Stomach (tissue), 9 donors: Measurements from ENCODE around the gene SMIM11. TPM values are rescaled to one million over a fixed set of nuclear protein-coding genes. Genes with fewer than 3 reads are reported as not detected.

Source experiments
- DNase-seq, 2 donors: peaks; one replicate each; pipeline versions ENCODE4 v3.0.0 to v3.0.0-alpha.2; 2013 to 2019
- H3K27ac ChIP-seq, 5 donors: fragments of 200-600 bp in 4 of 5; sonication (generic) in 4 of 5; one replicate each; pipeline ENCODE4 v1.5.1; 2013 to 2019; ENCODE audit warnings: mild to moderate bottlenecking in 1 of 5, moderate library complexity in 1 of 5
- H3K27me3 ChIP-seq, 3 donors: fragments of 200-600 bp; sonication (generic); one replicate each; pipeline ENCODE4 v1.5.1; 2017 to 2019; ENCODE audit warnings: mixed run types in 1 of 3
- H3K36me3 ChIP-seq, 4 donors: fragments of 200-600 bp; sonication (generic); 1 replicate in 3 of 4; 2 replicates in 1 of 4; pipeline ENCODE4 v1.5.1; 2016 to 2019
- H3K4me1 ChIP-seq, 4 donors: fragments of 200-600 bp; sonication (generic); one replicate each; pipeline ENCODE4 v1.5.1; 2016 to 2019
- H3K4me3 ChIP-seq, 4 donors: fragments of 200-600 bp; sonication (generic) in 3 of 4; one replicate each; pipeline ENCODE4 v1.5.1; 2016 to 2019; ENCODE audit warnings: mild to moderate bottlenecking in 1 of 4
- H3K9me3 ChIP-seq, 4 donors: fragments of 200-600 bp; sonication (generic); one replicate each; pipeline ENCODE4 v1.5.1; 2016 to 2019
- CTCF ChIP-seq, 7 experiments: fragments of 450-650 bp in 4 of 7; fragments of 200-600 bp in 3 of 7; sonication (generic) in 3 of 7; IDR thresholded peaks; one replicate each; pipeline ENCODE4 v1.5.1; 2016 to 2019; ENCODE audit warnings: antibody characterized with exemption in 7 of 7, control low read depth in 2 of 7, mild to moderate bottlenecking in 1 of 7
- EP300 ChIP-seq: sonication (generic); formaldehyde crosslinking; IDR thresholded peaks from one replicate; pipeline ENCODE4 v1.6.1; 2017; ENCODE audit warnings: antibody characterized with exemption
- POLR2A ChIP-seq, 4 donors: fragments of 450-650 bp; IDR thresholded peaks; one replicate each; pipeline ENCODE4 v1.6.1; 2016; ENCODE audit warnings: antibody characterized with exemption in 4 of 4, control low read depth in 2 of 4, mild to moderate bottlenecking in 1 of 4, moderate library complexity in 1 of 4
- POLR2AphosphoS5 ChIP-seq, 3 donors: sonication (generic); formaldehyde crosslinking; IDR thresholded peaks; one replicate each; pipeline ENCODE4 v1.6.1; 2016; ENCODE audit warnings: antibody characterized with exemption in 3 of 3
- WGBS, 5 donors: extraction: QIAGEN DNeasy Blood & Tissue Kit in 3 of 5; methylation state at CpG; one replicate each; pipeline versions ENCODE4 v1.1.5 to v1.1.7; 2013 to 2018; 5-methylcytosine and 5-hydroxymethylcytosine counted together
- intact Hi-C: fragments of 100-400 bp; cut with DNase I; formaldehyde crosslinking; loops from one replicate; pipeline ENCODE4 v1.15.1; 2023; ENCODE audit warnings: low total_unique reads
- polyA plus RNA-seq, 3 donors: library from polyadenylated mRNA; stranded (reverse); fragments of 200-250 nt; gene quantifications; one replicate each; pipeline ENCODE4 v1.2.3, GENCODE V29; 2013
- total RNA-seq, 5 donors: library from RNA; depleted of rRNA; stranded (reverse); fragments of >200 nt; gene quantifications; one replicate each; pipeline versions ENCODE4 v1.1.0 to v1.2.3, GENCODE V29; 2014 to 2016
- donor health status: healthy with polysubstance abuse.
- donor health status: Bipolar disorder and iron deficiency.
- donor health status: healthy.

The SMIM11 gene
- total and polyA plus RNA-seq, 8 donors: 1.2 to 29.5 (median 16.2) TPM; not detected in 1

- WGBS, 5 donors: 75 to 89% (median 79%) methylated on average over 4 of the region's 4 CpGs
- peaks cover 0 to 7% (median 0%) of the 10 kb centered on the region in 4 donors for H3K4me1 ChIP-seq
- H3K27ac ChIP-seq: no peak overlapping the region
- H3K9me3 ChIP-seq: no peaks in the 10 kb centered on the region
- DNase-seq: no peak
- peaks cover 0 to 6% (median 0%) of the 10 kb centered on the region in 3 donors for H3K27me3 ChIP-seq
- no peaks in the 10 kb centered on the region for H3K36me3 ChIP-seq
- H3K4me3 ChIP-seq: no peak overlapping the region
- intact Hi-C loops: no loop called here
- TF ChIP-seq POLR2A (IDR thresholded peaks at IDR 0.05) (no peak), POLR2AphosphoS5 (IDR thresholded peaks at IDR 0.05) (no peak), EP300 (no peak), CTCF (IDR thresholded peaks at IDR 0.05) (no peak)
Observed at GRCh38 chr21:34354836-34355235, 20.5 kb upstream of the SMIM11 start.

- TF ChIP-seq CTCF (IDR thresholded peaks at IDR 0.05): no peak
- Histone ChIP-seq H3K9me3 (no peaks in the 10 kb centered on the region), H3K27me3 (peaks cover 0 to 6% (median 0%) of the 10 kb centered on the region in 3 donors), H3K27ac (no peak overlapping the region), H3K4me3 (no peak overlapping the region), H3K4me1 (peaks cover 0 to 7% (median 0%) of the 10 kb centered on the region in 4 donors), H3K36me3 (no peaks in the 10 kb centered on the region)
- WGBS, 5 donors: 94 to 99% (median 97%) methylated on average over 5 of the region's 5 CpGs
- no peak for DNase-seq
- intact Hi-C loops: no loop called here
Observed at GRCh38 chr21:34355570-34355969, 19.7 kb upstream of the SMIM11 start.

- 93 to 99% (median 95%) methylated on average over 2 of the region's 2 CpGs for WGBS, 5 donors
- H3K4me3 ChIP-seq: no peak overlapping the region
- no peaks in the 10 kb centered on the region for H3K9me3 ChIP-seq
- intact Hi-C loops: no loop called here
- no peak for TF ChIP-seq POLR2A (IDR thresholded peaks at IDR 0.05)
- peaks cover 0 to 6% (median 0%) of the 10 kb centered on the region in 3 donors for H3K27me3 ChIP-seq
- no peak for DNase-seq
- peaks cover 0 to 16% (median 5%) of the 10 kb centered on the region in 4 donors for H3K4me1 ChIP-seq
- no peaks in the 10 kb centered on the region for H3K36me3 ChIP-seq
- no peak overlapping the region for H3K27ac ChIP-seq
Observed at GRCh38 chr21:34357889-34358288, 17.4 kb upstream of the SMIM11 start.

- TF ChIP-seq EP300: no peak
- TF ChIP-seq POLR2AphosphoS5 (IDR thresholded peaks at IDR 0.05): no peak
- TF ChIP-seq CTCF (IDR thresholded peaks at IDR 0.05): no peak
- no peak for TF ChIP-seq POLR2A (IDR thresholded peaks at IDR 0.05)
- 50 to 100% (median 80%) methylated on average over 1 of the region's 1 CpG for WGBS, 5 donors
- Histone ChIP-seq H3K27ac (no peak overlapping the region), H3K4me3 (no peak overlapping the region), H3K9me3 (no peaks in the 10 kb centered on the region), H3K27me3 (peaks cover 0 to 6% (median 0%) of the 10 kb centered on the region in 3 donors), H3K36me3 (no peaks in the 10 kb centered on the region), H3K4me1 (peaks cover 0 to 16% (median 5%) of the 10 kb centered on the region in 4 donors)
- intact Hi-C loops: no loop called here
- no peak for DNase-seq
Observed at GRCh38 chr21:34358866-34359265, 16.4 kb upstream of the SMIM11 start.

GRCh38 chr21:34360488-34361241 lies 14.6 kb upstream of the SMIM11 start:
- H3K4me1 ChIP-seq: peaks cover 0 to 16% (median 5%) of the 10 kb centered on the region in 4 donors
- H3K36me3 ChIP-seq: no peaks in the 10 kb centered on the region
- no peak overlapping the region for H3K4me3 ChIP-seq
- H3K9me3 ChIP-seq: no peaks in the 10 kb centered on the region
- H3K27me3 ChIP-seq: peaks cover 0 to 6% (median 0%) of the 10 kb centered on the region in 3 donors
- intact Hi-C loops: no loop called here
- H3K27ac ChIP-seq: no peak overlapping the region
- no peak for TF ChIP-seq POLR2A (IDR thresholded peaks at IDR 0.05)
- no peak for TF ChIP-seq EP300
- TF ChIP-seq POLR2AphosphoS5 (IDR thresholded peaks at IDR 0.05): no peak
- no peak for TF ChIP-seq CTCF (IDR thresholded peaks at IDR 0.05)
- no peak for DNase-seq
- 88 to 94% (median 92%) methylated on average over 12 of the region's 12 CpGs for WGBS, 5 donors
